T-helper 2 cell (primary cell): Measurements from ENCODE around the gene FOXP1.
A peak's percentile ranks its signal among the peaks of the same experiment; 100 is the strongest.
"Not testable (repeated sequence)": the region's sequence is repeated elsewhere in the genome, so short reads cannot be mapped to it uniquely, and the experiment has no call there.

Experiments used
- DNase-seq, 5 experiments: peaks; one replicate each; pipeline versions ENCODE4 v3.0.0 to v3.0.0-alpha.2; 2012 to 2022

FOXP1 gene

DNA sequence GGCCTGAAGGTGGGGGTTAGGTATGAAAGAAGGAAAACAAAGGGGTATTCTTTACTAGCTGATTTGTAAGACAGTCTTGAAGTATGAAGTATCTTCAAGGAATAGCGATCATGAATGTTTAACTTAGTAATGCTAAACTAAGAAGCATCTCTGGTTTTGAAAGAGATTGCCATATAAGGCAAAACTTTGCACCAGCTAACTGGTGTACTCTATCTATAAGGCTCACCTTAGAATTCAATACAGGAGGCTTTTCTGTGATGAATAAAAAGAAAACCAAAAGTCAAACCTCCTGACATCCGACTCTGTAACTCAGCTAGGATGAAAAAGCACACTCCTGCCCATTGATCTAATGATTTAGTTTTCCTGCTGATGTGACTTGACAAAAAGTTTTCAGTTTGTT, 54.7 kb downstream of the FOXP1 start:
- DNase-seq: peak in 1 of 5 experiments; percentile 55

DNA sequence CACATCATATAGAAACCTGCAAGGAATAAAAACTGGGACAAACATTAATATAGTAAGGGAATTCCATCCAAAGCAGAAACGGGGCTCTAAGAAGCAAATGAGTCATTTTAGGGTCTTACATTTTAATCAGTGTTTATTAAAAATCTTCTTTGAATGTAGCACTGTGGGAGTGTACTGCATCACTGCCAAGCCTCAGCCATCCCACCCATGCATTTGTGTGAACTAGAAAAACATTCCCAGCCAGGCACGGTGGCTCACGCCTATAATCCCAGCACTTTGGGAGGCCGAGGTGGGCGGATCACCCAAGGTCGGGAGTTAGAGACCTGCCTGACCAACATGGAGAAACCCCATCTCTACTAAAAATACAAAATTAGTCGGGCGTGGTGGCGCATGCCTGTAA, 57.1 kb downstream of the FOXP1 start:
- DNase-seq: not testable (repeated sequence)

DNA sequence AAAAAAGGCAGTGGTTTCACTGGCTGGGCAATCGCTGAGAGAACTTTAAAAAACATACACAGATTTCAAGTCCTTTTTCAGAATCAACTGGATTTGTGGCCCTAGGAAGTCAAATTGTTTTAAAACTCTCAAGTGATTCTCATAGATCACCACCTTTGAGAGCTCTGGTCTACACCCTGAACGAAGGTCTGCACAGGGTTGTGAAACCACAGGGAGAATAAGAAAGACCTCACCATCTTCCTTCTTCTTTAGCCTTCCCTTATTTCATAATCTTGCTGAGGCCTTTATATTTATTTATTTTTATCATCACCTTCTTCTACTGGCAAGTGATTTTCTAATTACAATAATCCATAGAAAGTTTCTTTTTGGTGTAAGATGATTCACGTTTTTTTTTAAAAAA, 58.1 kb downstream of the FOXP1 start:
- DNase-seq: no peak

DNA sequence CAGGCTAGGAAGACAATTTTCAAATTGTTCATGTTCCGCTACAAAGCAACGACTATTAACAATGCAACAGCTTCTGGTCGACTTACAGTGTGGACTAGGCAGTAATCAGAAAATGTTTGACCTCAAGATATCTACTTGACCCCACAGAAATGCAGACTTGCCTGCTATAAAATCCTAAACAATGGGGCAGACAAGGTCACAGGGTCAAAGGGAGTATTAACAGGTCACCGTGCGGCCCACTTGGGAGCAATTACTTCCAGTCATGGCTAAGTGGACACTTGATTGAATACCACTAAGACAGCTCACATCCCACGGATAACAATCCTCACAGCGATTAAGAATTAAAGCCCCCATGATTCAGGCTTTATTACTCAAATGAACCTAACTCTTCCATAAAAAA, 58.9 kb downstream of the FOXP1 start:
- no peak for DNase-seq

DNA sequence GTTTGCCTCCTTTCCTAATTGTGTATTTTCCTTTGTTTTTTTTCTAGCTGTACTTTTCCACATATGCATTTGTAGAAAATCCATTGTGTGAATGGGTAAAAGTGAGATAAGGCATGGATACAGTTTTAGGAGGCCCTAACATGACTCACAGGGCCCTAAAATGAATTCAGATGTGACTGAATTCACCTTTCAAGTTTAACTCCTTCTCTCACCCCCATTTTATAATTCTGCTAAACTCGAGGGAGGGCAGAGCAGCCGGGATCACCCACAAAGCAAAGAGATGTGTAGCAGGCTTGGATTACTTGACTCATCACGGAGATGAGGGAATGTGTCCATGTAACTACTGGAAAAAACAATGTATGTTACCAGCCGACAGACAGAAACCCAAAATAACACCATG, 59.9 kb downstream of the FOXP1 start:
- DNase-seq: no peak

DNA sequence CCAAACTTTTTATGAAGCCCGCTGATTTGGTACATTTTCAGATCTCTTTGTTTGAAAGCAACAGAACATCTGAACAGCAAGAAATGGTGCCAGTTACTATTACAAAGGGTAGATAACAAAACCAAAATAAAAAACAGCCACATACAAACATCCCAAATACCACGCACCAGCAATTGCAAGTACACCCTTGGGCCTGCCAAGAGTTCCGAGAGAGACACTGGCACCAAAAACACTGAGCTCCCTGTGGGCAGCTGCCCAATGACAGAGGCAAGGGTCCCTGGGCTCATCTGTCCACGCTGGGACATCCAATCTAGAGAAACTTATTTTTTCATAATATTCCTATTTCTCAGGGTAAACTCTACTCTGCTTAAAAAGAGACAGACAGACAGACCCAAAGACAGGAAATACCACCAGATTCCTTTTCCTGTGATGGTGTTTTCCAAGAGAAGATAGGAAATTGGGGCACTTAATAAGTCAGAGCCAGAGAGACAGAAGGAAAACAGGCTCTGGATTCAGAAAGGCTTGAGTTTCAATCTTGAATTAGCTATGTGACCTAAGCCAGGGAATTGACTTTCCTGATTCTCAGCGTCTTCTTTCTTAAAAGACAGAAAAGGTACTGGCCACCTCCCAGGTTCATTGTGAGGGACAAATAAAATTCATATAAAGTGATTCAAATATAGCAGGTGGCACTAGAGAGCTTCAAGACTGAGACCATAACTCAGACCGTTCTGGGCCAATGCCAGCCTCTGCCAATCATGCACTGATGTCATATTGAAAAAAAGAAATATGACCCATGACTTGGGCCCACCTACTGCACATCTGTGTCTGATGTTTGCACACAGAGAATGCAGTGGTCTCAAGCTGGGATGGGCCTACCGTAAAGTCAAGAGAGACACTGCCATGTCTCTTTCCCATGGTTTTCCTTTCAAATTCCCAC, 61.3 kb downstream of the FOXP1 start:
- no peak for DNase-seq

DNA sequence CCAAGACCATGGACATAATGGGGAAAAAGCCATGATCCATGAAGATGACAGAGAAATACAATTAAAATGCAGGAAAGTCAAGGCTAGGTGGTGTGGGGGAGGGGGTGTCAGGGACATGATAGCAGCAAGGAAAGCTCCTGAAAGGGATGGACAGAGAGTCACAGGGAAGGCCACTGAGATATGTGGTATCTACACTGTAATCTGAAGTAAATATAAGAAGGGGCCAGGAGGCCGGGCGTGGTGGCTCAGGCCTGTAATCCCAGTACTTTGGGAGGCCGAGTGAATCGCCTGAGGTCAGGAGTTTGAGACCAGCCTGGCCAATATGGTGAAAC, 62.5 kb downstream of the FOXP1 start:
- no peak for DNase-seq

GRCh38 chr3:71520161-71521020, 63.1 kb downstream of the FOXP1 start:
- no peak for DNase-seq

GRCh38 chr3:71518089-71518488, 65.4 kb downstream of the FOXP1 start:
- no peak for DNase-seq

GRCh38 chr3:71517271-71517791, 66.2 kb downstream of the FOXP1 start:
- DNase-seq: no peak

GRCh38 chr3:71515636-71516365, 67.7 kb downstream of the FOXP1 start:
- DNase-seq: no peak

GRCh38 chr3:71514621-71515020, 68.9 kb downstream of the FOXP1 start:
- no peak for DNase-seq

GRCh38 chr3:71513515-71513914, 70.0 kb downstream of the FOXP1 start:
- DNase-seq: no peak

GRCh38 chr3:71513081-71513480, 70.4 kb downstream of the FOXP1 start:
- no peak for DNase-seq

GRCh38 chr3:71512544-71512943, 71.0 kb downstream of the FOXP1 start:
- DNase-seq: no peak

- peak in 2 of 5 experiments; percentile 37 to 79 for DNase-seq
Measured at GRCh38 chr3:71512000-71512399, 71.5 kb downstream of the FOXP1 start.

- no peak for DNase-seq
Measured at GRCh38 chr3:71511446-71511845, 72.1 kb downstream of the FOXP1 start.

GRCh38 chr3:71511037-71511436, 72.5 kb downstream of the FOXP1 start:
- no peak for DNase-seq

GRCh38 chr3:71510510-71510909, 73.0 kb downstream of the FOXP1 start:
- DNase-seq: no peak

DNA sequence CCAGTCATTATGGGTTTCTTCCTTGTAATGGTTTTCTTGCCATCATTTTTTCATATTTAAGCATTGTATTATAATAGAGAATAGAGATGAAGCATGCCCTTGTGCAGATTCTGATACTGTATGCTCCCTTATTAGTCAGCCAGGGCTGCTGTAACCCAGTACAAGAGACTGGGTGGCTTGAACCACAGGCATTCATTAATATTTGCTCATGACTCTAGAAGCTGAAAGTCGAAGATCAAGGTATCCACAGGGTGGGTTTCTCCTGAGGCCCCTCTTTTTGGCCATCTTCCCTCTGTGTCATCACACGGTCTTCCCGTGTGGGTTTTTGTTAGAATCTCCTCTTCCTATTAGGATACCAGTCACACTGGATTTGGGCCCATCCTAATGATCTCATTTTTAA, 74.5 kb downstream of the FOXP1 start:
- no peak for DNase-seq

- no peak for DNase-seq
Measured at GRCh38 chr3:71505767-71506350, 77.7 kb downstream of the FOXP1 start.

- peak in 1 of 5 experiments; percentile 41 for DNase-seq
Measured at GRCh38 chr3:71504250-71505036, 79.1 kb downstream of the FOXP1 start.
